Heart left ventricle (tissue), 16 donors: Measurements from ENCODE around the gene ENPP3. TPM values are rescaled to one million over a fixed set of nuclear protein-coding genes. Genes with fewer than 3 reads are reported as not detected.

ENCODE experiments used
- ATAC-seq, 4 donors: fragments of 200-7000 bp; cut with Tn5 transposase; one replicate each; pipeline ENCODE4 v1.9.1; 2020 to 2022; ENCODE audit warnings: moderate library complexity in 4 of 4, mild to moderate bottlenecking in 3 of 4, moderate number of reproducible peaks in 1 of 4
- DNase-seq, 5 donors: peaks; one replicate each; pipeline ENCODE4 v3.0.0-alpha.2; 2020
- H3K27ac ChIP-seq, 12 donors: fragments of 200-600 bp; sonication (generic) in 4 of 12; one replicate each; pipeline versions ENCODE4 v1.5.0 to v1.8.0; 2016 to 2022; ENCODE audit warnings: mild to moderate bottlenecking in 2 of 12
- H3K27me3 ChIP-seq, 9 donors: fragments of 200-600 bp; sonication (generic) in 2 of 9; one replicate each; pipeline versions ENCODE4 v1.5.1 to v1.8.0; 2016 to 2022; ENCODE audit warnings: mild to moderate bottlenecking in 3 of 9
- H3K36me3 ChIP-seq, 9 donors: fragments of 200-600 bp; sonication (generic) in 2 of 9; one replicate each; pipeline versions ENCODE4 v1.5.0 to v1.8.0; 2018 to 2022; ENCODE audit warnings: mild to moderate bottlenecking in 2 of 9
- H3K4me1 ChIP-seq, 12 donors: fragments of 200-600 bp; sonication (generic) in 4 of 12; one replicate each; pipeline versions ENCODE4 v1.5.0 to v1.8.0; 2016 to 2022; ENCODE audit warnings: mild to moderate bottlenecking in 3 of 12
- H3K4me3 ChIP-seq, 12 donors: fragments of 200-600 bp; sonication (generic) in 4 of 12; one replicate each; pipeline versions ENCODE4 v1.5.0 to v1.8.0; 2017 to 2022; ENCODE audit warnings: mild to moderate bottlenecking in 9 of 12, moderate library complexity in 4 of 12
- H3K9me3 ChIP-seq, 12 donors: fragments of 200-600 bp; sonication (generic) in 4 of 12; one replicate each; pipeline versions ENCODE4 v1.5.0 to v1.8.0; 2016 to 2022; ENCODE audit warnings: mild to moderate bottlenecking in 1 of 12
- POLR2A ChIP-seq, 2 donors: fragments of 450-650 bp; IDR thresholded peaks; one replicate each; pipeline ENCODE4 v1.6.1; 2017; ENCODE audit warnings: antibody characterized with exemption in 2 of 2, mild to moderate bottlenecking in 2 of 2, moderate library complexity in 2 of 2
- WGBS, 4 donors: extraction: QIAGEN DNeasy Blood & Tissue Kit in 2 of 4; methylation state at CpG; one replicate each; pipeline versions ENCODE4 v1.1.5 to v1.1.7; 2013 to 2018; 5-methylcytosine and 5-hydroxymethylcytosine counted together
- intact Hi-C, 10 donors: fragments of 100-400 bp; cut with DNase I; formaldehyde crosslinking; loops; one replicate each; pipeline versions ENCODE4 v1.11.1 to v1.14.2; 2022
- polyA plus RNA-seq, 2 donors: library from polyadenylated mRNA; stranded (reverse); fragments of 200-250 nt; gene quantifications; one replicate each; pipeline ENCODE4 v1.2.3, GENCODE V29; 2013
- total RNA-seq, 9 donors: library from RNA; depleted of rRNA in 2 of 9; stranded (reverse); fragments of >200 nt in 2 of 9; fragmentation: NEBNext Ultra II Directional in 3 of 9; extraction: Animal tissue kit (Norgen Biotek cat#: 25700) in 3 of 9; gene quantifications; one replicate each; pipeline versions ENCODE4 v1.1.0 to v1.2.4, GENCODE V29; 2016 to 2023
- TF ChIP-seq, protein P1 (sequence below), 12 donors: fragments of 200-600 bp; sonication (generic) in 4 of 12; IDR thresholded peaks; one replicate each; pipeline versions ENCODE4 v1.5.0 to v1.8.0; 2018 to 2022; ENCODE audit warnings: antibody characterized with exemption in 12 of 12, mild to moderate bottlenecking in 5 of 12
- donor health status: ischemic (EF 13 %, LVEDD 7.1; RV severe dilation, severe dysfunction).
- donor health status: healthy with polysubstance abuse.
- donor health status: DM: no; HTN: yes; CAD: no.
- donor health status: DM: no; HTN: no; CAD: no.
- donor health status: ischemic (EF 25% LVEDD 6.9; RV normal size, moderate dysfunction).
- donor health status: ischemic (EF 25% LVEDD 5.7; RV mildly dilated, moderate dysfunction).
- donor health status: healthy.
- donor health status: DM: yes; HTN: yes; CAD: no.
- donor health status: ischemic (EF 35%, LVEDD 5.7; RV mildly dilated, moderate dysfunction).
- donor health status: nonischemic (EF 11% LVEDD 7.7; RV severe dilation, severe dysfunction).
- donor health status: DM: yes; HTN: yes; CAD: no.
- donor health status: PGD.
- donor health status: ischemic (EF 29% LVEDD 5.4; RV normal size, mild dysfunction).
- donor health status: nonischemic (EF 23%, LVEDD 6.1; RV moderate dilation, normal function).

Gene ENPP3
- total and polyA plus RNA-seq, 11 donors: 0.07 to 0.72 (median 0.42) TPM; not detected in 2

DNA sequence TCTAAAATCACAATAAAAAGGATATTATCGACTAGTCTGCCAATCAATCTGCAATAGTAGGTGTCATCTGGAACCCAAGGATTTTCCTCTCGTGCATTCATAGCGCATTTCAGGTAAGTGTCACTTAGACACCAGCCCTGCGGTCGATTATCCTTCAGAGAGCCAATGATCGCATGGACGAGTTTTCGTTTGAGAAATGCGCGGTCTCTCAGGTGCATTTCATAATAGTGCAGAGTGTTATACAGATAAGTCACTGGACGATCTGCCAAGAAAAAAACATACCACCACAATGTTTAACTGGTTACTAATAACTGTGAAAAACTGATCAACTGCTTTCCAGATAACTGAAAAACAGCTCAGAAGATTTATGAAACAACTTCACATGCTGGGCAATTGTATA is 43.0 kb upstream of the ENPP3 start:
- TF ChIP-seq, protein P1, sequence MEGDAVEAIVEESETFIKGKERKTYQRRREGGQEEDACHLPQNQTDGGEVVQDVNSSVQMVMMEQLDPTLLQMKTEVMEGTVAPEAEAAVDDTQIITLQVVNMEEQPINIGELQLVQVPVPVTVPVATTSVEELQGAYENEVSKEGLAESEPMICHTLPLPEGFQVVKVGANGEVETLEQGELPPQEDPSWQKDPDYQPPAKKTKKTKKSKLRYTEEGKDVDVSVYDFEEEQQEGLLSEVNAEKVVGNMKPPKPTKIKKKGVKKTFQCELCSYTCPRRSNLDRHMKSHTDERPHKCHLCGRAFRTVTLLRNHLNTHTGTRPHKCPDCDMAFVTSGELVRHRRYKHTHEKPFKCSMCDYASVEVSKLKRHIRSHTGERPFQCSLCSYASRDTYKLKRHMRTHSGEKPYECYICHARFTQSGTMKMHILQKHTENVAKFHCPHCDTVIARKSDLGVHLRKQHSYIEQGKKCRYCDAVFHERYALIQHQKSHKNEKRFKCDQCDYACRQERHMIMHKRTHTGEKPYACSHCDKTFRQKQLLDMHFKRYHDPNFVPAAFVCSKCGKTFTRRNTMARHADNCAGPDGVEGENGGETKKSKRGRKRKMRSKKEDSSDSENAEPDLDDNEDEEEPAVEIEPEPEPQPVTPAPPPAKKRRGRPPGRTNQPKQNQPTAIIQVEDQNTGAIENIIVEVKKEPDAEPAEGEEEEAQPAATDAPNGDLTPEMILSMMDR (IDR thresholded peaks at IDR 0.05): no peak
- no peak for TF ChIP-seq POLR2A (IDR thresholded peaks at IDR 0.05)
- H3K27ac ChIP-seq: no peak overlapping the region
- no peak for DNase-seq
- no peaks in the 10 kb centered on the region for H3K27me3 ChIP-seq
- H3K9me3 ChIP-seq: no peaks in the 10 kb centered on the region
- ATAC-seq: no peak
- no peak overlapping the region for H3K4me3 ChIP-seq
- intact Hi-C loops: no loop called here
- H3K4me1 ChIP-seq: no peaks in the 10 kb centered on the region
- 92 to 96% (median 95%) methylated on average over 11 of the region's 11 CpGs for WGBS, 4 donors
- H3K36me3 ChIP-seq: peaks cover 0 to 100% (median 100%) of the 10 kb centered on the region in 9 donors

DNA sequence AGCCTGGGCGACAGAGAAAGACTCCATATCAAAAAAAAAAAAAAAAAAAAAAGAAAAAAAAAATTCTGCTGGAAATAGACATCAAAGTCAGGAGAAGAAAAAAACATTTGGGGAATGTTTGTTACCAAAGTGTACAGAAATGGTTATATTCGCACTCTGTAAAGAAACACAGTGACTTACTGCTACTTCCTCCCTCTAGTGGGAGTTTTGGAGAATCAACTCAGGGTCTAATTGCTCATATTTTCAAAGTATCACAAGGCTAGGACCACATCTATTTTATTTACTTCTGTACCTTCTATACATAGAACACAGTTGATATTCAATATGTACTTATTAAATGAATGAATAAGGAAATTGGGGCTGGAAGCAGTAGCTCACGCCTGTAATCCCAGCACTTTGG is 39.7 kb upstream of the ENPP3 start:
- no peak for TF ChIP-seq POLR2A (IDR thresholded peaks at IDR 0.05)
- TF ChIP-seq, protein P1 (IDR thresholded peaks at IDR 0.05): peak in 5 of 12 donors; percentile 11 to 29 (median 23)
- WGBS, 4 donors: 92 to 96% (median 96%) methylated on average over 3 of the region's 3 CpGs
- H3K9me3 ChIP-seq: no peaks in the 10 kb centered on the region
- ATAC-seq (no peak), DNase-seq (no peak)
- H3K27ac ChIP-seq: no peak overlapping the region
- intact Hi-C loops: no loop called here
- H3K4me3 ChIP-seq: no peak overlapping the region
- no peaks in the 10 kb centered on the region for H3K27me3 ChIP-seq
- H3K36me3 ChIP-seq: peaks cover 0 to 100% (median 100%) of the 10 kb centered on the region in 9 donors
- peaks cover 0 to 3% (median 0%) of the 10 kb centered on the region in 12 donors for H3K4me1 ChIP-seq

DNA sequence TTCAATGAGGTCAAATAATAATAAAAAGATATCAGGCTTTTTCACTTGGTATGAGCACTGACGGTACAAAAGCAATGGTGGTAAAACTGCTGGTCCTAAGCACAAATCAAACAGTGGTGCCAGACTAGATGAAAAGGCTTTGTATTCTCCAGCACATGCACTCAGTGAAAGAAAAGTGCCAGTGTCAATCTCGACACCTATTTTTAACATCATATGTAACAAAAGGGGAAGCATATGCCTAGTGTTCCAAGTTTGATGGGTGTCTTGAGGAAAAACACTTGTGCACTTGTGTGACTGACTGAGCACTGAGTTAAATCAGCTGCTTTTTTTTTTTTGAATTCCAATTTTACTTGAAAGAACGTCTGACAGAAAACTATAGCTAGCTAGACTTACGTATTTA is 36.4 kb upstream of the ENPP3 start:
- intact Hi-C loops: no loop called here
- WGBS, 4 donors: 55 to 61% (median 58%) methylated on average over 4 of the region's 4 CpGs
- Histone ChIP-seq H3K4me1 (peaks cover 0 to 3% (median 0%) of the 10 kb centered on the region in 12 donors), H3K27ac (no peak overlapping the region), H3K9me3 (no peaks in the 10 kb centered on the region), H3K36me3 (peaks cover 0 to 100% (median 100%) of the 10 kb centered on the region in 9 donors), H3K4me3 (no peak overlapping the region), H3K27me3 (no peaks in the 10 kb centered on the region)
- no peak for TF ChIP-seq POLR2A (IDR thresholded peaks at IDR 0.05)
- TF ChIP-seq, protein P1 (IDR thresholded peaks at IDR 0.05): no peak
- DNase-seq (no peak), ATAC-seq (peak; percentile 42 to 80 (median 78))

DNA sequence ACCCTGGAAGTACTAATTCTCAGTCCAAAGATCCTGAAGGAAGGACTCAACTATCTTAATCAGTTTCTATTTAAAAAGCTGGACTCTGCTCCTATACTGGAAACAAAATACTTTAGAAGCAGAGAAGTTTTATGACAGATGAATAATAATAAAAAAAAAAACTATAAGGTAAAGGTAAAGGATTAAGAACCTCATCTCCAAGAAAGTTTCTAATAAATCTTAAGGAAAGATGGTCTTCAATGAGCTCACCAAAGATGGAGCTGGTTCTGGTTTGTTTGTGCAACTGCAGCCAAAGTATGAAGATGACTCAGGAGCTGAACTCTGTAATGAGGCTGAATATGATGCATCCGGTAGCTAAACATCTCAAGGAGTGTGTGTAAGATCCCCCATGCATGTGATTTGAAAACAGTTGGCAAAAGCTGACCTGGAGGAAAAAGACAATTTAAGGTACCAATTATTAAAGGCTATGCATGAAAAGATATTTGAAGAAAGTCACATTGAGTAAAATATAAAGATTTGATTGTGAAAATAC is 34.3 kb upstream of the ENPP3 start:
- intact Hi-C loops: no loop called here
- ATAC-seq (no peak), DNase-seq (no peak)
- WGBS, 4 donors: 83 to 97% (median 92%) methylated on average over 1 of the region's 1 CpG
- Histone ChIP-seq H3K27me3 (no peaks in the 10 kb centered on the region), H3K4me3 (no peak overlapping the region), H3K9me3 (no peaks in the 10 kb centered on the region), H3K36me3 (peaks cover 0 to 100% (median 100%) of the 10 kb centered on the region in 9 donors), H3K4me1 (peaks cover 0 to 3% (median 0%) of the 10 kb centered on the region in 12 donors), H3K27ac (no peak overlapping the region)
- TF ChIP-seq, protein P1 (IDR thresholded peaks at IDR 0.05): no peak
- TF ChIP-seq POLR2A (IDR thresholded peaks at IDR 0.05): no peak
